Naive thymus-derived CD4-positive, alpha-beta T cell (primary cell): ENCODE measurements around the gene GASK1B. TPM values are rescaled to one million over a fixed set of nuclear protein-coding genes. Genes with fewer than 3 reads are reported as not detected.

Experiments
- ATAC-seq: fragments of 150-1000 bp; cut with Tn5 transposase; 2 replicates; pipeline ENCODE4 v1.10.0; 2021; ENCODE audit warnings: mild to moderate bottlenecking, moderate library complexity
- CTCF ChIA-PET: fragments of 350-600 bp; sonication (Branson Sonifier 250); formaldehyde crosslinking; loops from one replicate; lab custom pipeline; 2021; ENCODE audit warnings: antibody characterized with exemption; lab: Charles Lee
- POLR2A ChIA-PET: fragments of 350-600 bp; sonication (Branson Sonifier 250); formaldehyde crosslinking; loops from one replicate; lab custom pipeline; 2021; ENCODE audit warnings: antibody characterized with exemption, inconsistent platforms; lab: Charles Lee
- DNase-seq, 9 donors: peaks; one replicate each; pipeline versions ENCODE4 v3.0.0 to v3.0.0-alpha.2; 2020 to 2022; ENCODE audit warnings: mixed read lengths in 1 of 9
- H3K27ac ChIP-seq: one replicate; pipeline ENCODE4 v1.7.0; 2013; ENCODE audit warnings: mild to moderate bottlenecking, low read depth, low read length, moderate library complexity
- H3K27me3 ChIP-seq, 2 donors: one replicate each; pipeline ENCODE4 v1.7.0; 2013; ENCODE audit warnings: low read length in 2 of 2, mild to moderate bottlenecking in 2 of 2, moderate library complexity in 2 of 2; ENCODE audit not compliant: control insufficient read depth in 2 of 2, insufficient read depth in 2 of 2
- H3K36me3 ChIP-seq, 3 experiments: 1 replicate in 2 of 3; 2 replicates in 1 of 3; pipeline ENCODE4 v1.7.0; 2013; ENCODE audit warnings: low read length in 3 of 3, mild to moderate bottlenecking in 3 of 3, moderate library complexity in 1 of 3; ENCODE audit not compliant: insufficient read depth in 3 of 3, control insufficient read depth in 2 of 3
- H3K4me1 ChIP-seq, 2 donors: one replicate each; pipeline ENCODE4 v1.7.0; 2013; ENCODE audit warnings: low read length in 2 of 2, mild to moderate bottlenecking in 2 of 2, moderate library complexity in 1 of 2; ENCODE audit not compliant: control insufficient read depth in 2 of 2, insufficient read depth in 2 of 2
- H3K4me3 ChIP-seq: 2 replicates; pipeline ENCODE4 v1.7.0; 2013; ENCODE audit warnings: mild to moderate bottlenecking, low read length
- H3K9me3 ChIP-seq, 3 experiments: 1 replicate in 2 of 3; 2 replicates in 1 of 3; pipeline ENCODE4 v1.7.0; 2013; ENCODE audit warnings: low read length in 3 of 3; ENCODE audit not compliant: control insufficient read depth in 2 of 3
- H3K27ac Mint-ChIP-seq, 9 donors: one replicate each; pipeline ENCODE4 v1.8.0; 2020 to 2022; ENCODE audit warnings: mixed read lengths in 9 of 9, mild to moderate bottlenecking in 8 of 9, moderate library complexity in 5 of 9, inconsistent platforms in 2 of 9
- H3K27me3 Mint-ChIP-seq, 5 donors: one replicate each; pipeline ENCODE4 v1.8.0; 2021 to 2022; ENCODE audit warnings: mixed read lengths in 5 of 5, mild to moderate bottlenecking in 1 of 5
- H3K36me3 Mint-ChIP-seq, 5 donors: one replicate each; pipeline ENCODE4 v1.8.0; 2020 to 2022; ENCODE audit warnings: mixed read lengths in 5 of 5, mild to moderate bottlenecking in 3 of 5, inconsistent platforms in 1 of 5
- H3K4me1 Mint-ChIP-seq, 7 donors: one replicate each; pipeline ENCODE4 v1.8.0; 2020 to 2022; ENCODE audit warnings: mixed read lengths in 7 of 7, mild to moderate bottlenecking in 3 of 7, inconsistent platforms in 1 of 7
- H3K4me3 Mint-ChIP-seq, 10 donors: one replicate each; pipeline ENCODE4 v1.8.0; 2020 to 2022; ENCODE audit warnings: mild to moderate bottlenecking in 10 of 10, mixed read lengths in 10 of 10, moderate library complexity in 6 of 10, inconsistent platforms in 2 of 10
- H3K9me3 Mint-ChIP-seq, 11 donors: one replicate each; pipeline ENCODE4 v1.8.0; 2020 to 2022; ENCODE audit warnings: mixed read lengths in 11 of 11, mild to moderate bottlenecking in 4 of 11, inconsistent platforms in 1 of 11, moderate library complexity in 1 of 11
- intact Hi-C, 2 donors: fragments of 100-400 bp; cut with micrococcal nuclease; formaldehyde crosslinking; loops; one replicate each; pipeline ENCODE4 v1.15.1; 2023
- polyA plus RNA-seq, 2 donors: library from polyadenylated mRNA; unstranded; fragments of 300-500 nt; fragmentation: Illumina TruSeq; gene quantifications; one replicate each; pipeline ENCODE4 v1.2.3, GENCODE V29; 2021
- total RNA-seq, 6 experiments: library from RNA in 5 of 6; stranded (reverse) in 5 of 6; gene quantifications; 1 replicate in 5 of 6; 2 replicates in 1 of 6; pipeline ENCODE4 v1.2.3 and lab custom pipeline; 2021 to 2026

GASK1B gene
- total and polyA plus RNA-seq, 7 experiments from 2014 or later, result 0.06 to 28.2 (median 1.1) TPM; not detected in 1

GRCh38 chr4:158201322-158201721 is 28.5 kb upstream of the GASK1B start:
- Histone ChIP-seq H3K36me3 (no peaks in the 10 kb centered on the region), H3K27me3 (no peaks in the 10 kb centered on the region), H3K27ac (no peak overlapping the region), H3K4me1 (no peaks in the 10 kb centered on the region), H3K9me3 (no peaks in the 10 kb centered on the region), H3K4me3 (no peak overlapping the region)
- no peak for ATAC-seq
- H3K36me3 Mint-ChIP-seq, result no peaks in the 10 kb centered on the region
- CTCF ChIA-PET, result no interaction called here
- no peak for DNase-seq
- H3K4me1 Mint-ChIP-seq, result no peaks in the 10 kb centered on the region
- POLR2A ChIA-PET, result no interaction called here
- H3K27ac Mint-ChIP-seq, result no peak overlapping the region
- peaks cover 0 to 6% (median 0%) of the 10 kb centered on the region in 11 donors for H3K9me3 Mint-ChIP-seq
- intact Hi-C loops, result no loop called here
- H3K4me3 Mint-ChIP-seq, result no peak overlapping the region
- H3K27me3 Mint-ChIP-seq, result peaks cover 0 to 6% (median 0%) of the 10 kb centered on the region in 5 donors

GRCh38 chr4:158200214-158200613 is 27.4 kb upstream of the GASK1B start:
- intact Hi-C loops, result no loop called here
- Mint-ChIP-seq H3K27ac (no peak overlapping the region), H3K36me3 (no peaks in the 10 kb centered on the region), H3K4me1 (no peaks in the 10 kb centered on the region), H3K4me3 (no peak overlapping the region), H3K27me3 (peaks cover 0 to 6% (median 0%) of the 10 kb centered on the region in 5 donors), H3K9me3 (peaks cover 0 to 3% (median 0%) of the 10 kb centered on the region in 11 donors)
- H3K9me3 ChIP-seq, result no peaks in the 10 kb centered on the region
- CTCF ChIA-PET, result no interaction called here
- H3K36me3 ChIP-seq, result no peaks in the 10 kb centered on the region
- DNase-seq (no peak), ATAC-seq (no peak)
- no peak overlapping the region for H3K27ac ChIP-seq
- POLR2A ChIA-PET, result no interaction called here
- H3K4me1 ChIP-seq, result no peaks in the 10 kb centered on the region
- H3K4me3 ChIP-seq, result no peak overlapping the region
- H3K27me3 ChIP-seq, result no peaks in the 10 kb centered on the region

GRCh38 chr4:158197194-158197776 is 24.5 kb upstream of the GASK1B start:
- peaks cover 0 to 3% (median 0%) of the 10 kb centered on the region in 11 donors for H3K9me3 Mint-ChIP-seq
- POLR2A ChIA-PET, result no interaction called here

DNA sequence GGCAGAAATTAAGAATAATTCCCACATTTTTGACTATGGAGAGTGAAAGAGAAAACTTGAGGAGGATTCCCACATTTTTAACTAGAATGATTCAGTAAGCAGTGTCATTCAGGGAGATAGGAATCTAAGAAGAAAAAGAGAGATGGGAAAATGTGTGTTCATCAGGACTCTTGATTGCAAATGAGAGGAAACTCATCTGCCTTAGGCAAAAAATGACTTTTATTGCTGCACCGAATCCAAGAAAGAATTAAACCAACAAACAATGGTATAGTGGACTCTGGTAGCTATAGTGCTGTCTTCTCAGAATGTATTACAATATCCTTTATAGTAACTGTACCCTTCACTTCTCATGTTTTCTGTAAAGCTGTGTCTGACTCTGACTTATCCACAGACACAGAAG is 22.5 kb upstream of the GASK1B start:
- Mint-ChIP-seq H3K36me3 (no peaks in the 10 kb centered on the region), H3K4me1 (peaks cover 0 to 2% (median 0%) of the 10 kb centered on the region in 7 donors), H3K4me3 (no peak overlapping the region), H3K27me3 (peaks cover 0 to 6% (median 4%) of the 10 kb centered on the region in 5 donors), H3K9me3 (peaks cover 0 to 2% (median 0%) of the 10 kb centered on the region in 11 donors), H3K27ac (no peak overlapping the region)
- Histone ChIP-seq H3K9me3 (no peaks in the 10 kb centered on the region), H3K4me1 (no peaks in the 10 kb centered on the region), H3K27ac (no peak overlapping the region), H3K27me3 (no peaks in the 10 kb centered on the region), H3K36me3 (no peaks in the 10 kb centered on the region), H3K4me3 (no peak overlapping the region)
- intact Hi-C loops, result loop anchor here in 1 of 2 donors (10.0 kb wide), 1 partner anchor 1010 kb away; no protein-coding TSS in a partner anchor
- no peak for ATAC-seq
- ChIA-PET POLR2A (no interaction called here), CTCF (no interaction called here)
- DNase-seq, result no peak

More at GRCh38 chr4:158197194-158197776, 24.5 kb upstream of the GASK1B start:
- no peak for DNase-seq
- Mint-ChIP-seq H3K4me3 (no peak overlapping the region), H3K27me3 (peaks cover 0 to 6% (median 4%) of the 10 kb centered on the region in 5 donors), H3K4me1 (peaks cover 0 to 2% (median 0%) of the 10 kb centered on the region in 7 donors), H3K27ac (no peak overlapping the region), H3K36me3 (no peaks in the 10 kb centered on the region)
- Histone ChIP-seq H3K4me1 (no peaks in the 10 kb centered on the region), H3K27ac (no peak overlapping the region), H3K27me3 (no peaks in the 10 kb centered on the region), H3K36me3 (no peaks in the 10 kb centered on the region), H3K4me3 (no peak overlapping the region), H3K9me3 (no peaks in the 10 kb centered on the region)
- CTCF ChIA-PET, result no interaction called here
- no peak for ATAC-seq
- intact Hi-C loops, result loop anchor here in 1 of 2 donors (10.0 kb wide), 1 partner anchor 1008 kb away; no protein-coding TSS in a partner anchor

DNA sequence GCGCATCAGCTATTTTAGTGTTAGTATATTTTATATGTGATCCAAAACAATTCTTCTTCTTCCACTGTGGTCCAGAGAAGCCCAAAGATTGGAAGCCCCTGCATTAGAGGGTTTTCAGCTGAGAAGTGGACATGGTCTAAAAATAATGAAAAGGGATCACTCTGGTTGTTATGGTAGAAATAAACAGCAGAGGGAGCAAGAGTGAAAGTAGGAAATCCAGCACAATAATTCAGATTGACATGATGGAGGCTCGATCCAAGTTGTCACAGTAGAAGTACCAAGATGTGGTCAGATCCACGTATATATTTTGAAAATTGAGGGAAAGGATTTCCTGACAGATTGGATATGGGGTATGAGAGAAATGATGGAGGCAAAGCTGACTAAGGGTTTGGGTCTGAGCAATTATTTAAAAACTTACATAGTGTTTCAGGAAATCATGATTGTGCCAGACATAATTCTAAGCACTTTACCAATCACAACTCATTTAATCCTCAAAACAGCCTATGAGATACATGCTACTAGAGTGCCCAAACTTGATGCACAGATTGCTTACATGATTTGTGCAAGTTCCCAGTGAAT is 20.4 kb upstream of the GASK1B start:
- Histone ChIP-seq H3K9me3 (no peaks in the 10 kb centered on the region), H3K4me1 (no peaks in the 10 kb centered on the region), H3K4me3 (no peak overlapping the region), H3K27me3 (no peaks in the 10 kb centered on the region), H3K36me3 (no peaks in the 10 kb centered on the region), H3K27ac (no peak overlapping the region)
- ChIA-PET CTCF (interaction anchor here (1.1 kb wide), 1 partner anchor 62 kb away, joined by 3 read pairs; no protein-coding TSS in a partner anchor), POLR2A (no interaction called here)
- no peak for DNase-seq
- H3K4me1 Mint-ChIP-seq, result peaks cover 0 to 2% (median 0%) of the 10 kb centered on the region in 7 donors
- no peak overlapping the region for H3K27ac Mint-ChIP-seq
- H3K4me3 Mint-ChIP-seq, result peak overlapping the region in 2 of 10 donors; percentile 6 to 32
- no peaks in the 10 kb centered on the region for H3K36me3 Mint-ChIP-seq
- intact Hi-C loops, result loop anchor here (1.0 to 10.0 kb wide), 3 partner anchors 62 to 1012 kb away; no protein-coding TSS in a partner anchor
- peaks cover 0 to 6% (median 3%) of the 10 kb centered on the region in 5 donors for H3K27me3 Mint-ChIP-seq
- peaks cover 0 to 2% (median 0%) of the 10 kb centered on the region in 11 donors for H3K9me3 Mint-ChIP-seq
- peak; percentile 51 for ATAC-seq

- CTCF ChIA-PET, result interaction anchor here (0.6 kb wide), 1 partner anchor 79 kb away, joined by 4 read pairs; no protein-coding TSS in a partner anchor
- POLR2A ChIA-PET, result no interaction called here
- intact Hi-C loops, result loop anchor here (1.0 to 10.0 kb wide), 3 partner anchors 63 to 1012 kb away; no protein-coding TSS in a partner anchor
These were observed 19.8 kb upstream of the GASK1B start for GRCh38 chr4:158192439-158193158.

More at GRCh38 chr4:158192439-158193158, 19.8 kb upstream of the GASK1B start:
- Histone ChIP-seq H3K4me3 (no peak overlapping the region), H3K27me3 (no peaks in the 10 kb centered on the region), H3K9me3 (no peaks in the 10 kb centered on the region), H3K4me1 (no peaks in the 10 kb centered on the region), H3K36me3 (no peaks in the 10 kb centered on the region), H3K27ac (no peak overlapping the region)
- Mint-ChIP-seq H3K9me3 (peaks cover 0 to 2% (median 0%) of the 10 kb centered on the region in 11 donors), H3K27me3 (peaks cover 0 to 6% (median 3%) of the 10 kb centered on the region in 5 donors), H3K4me1 (peaks cover 0 to 2% (median 0%) of the 10 kb centered on the region in 7 donors), H3K4me3 (no peak overlapping the region), H3K27ac (no peak overlapping the region), H3K36me3 (no peaks in the 10 kb centered on the region)
- DNase-seq, result no peak
- no peak for ATAC-seq
